Lower leg skin (tissue), 3 donors: ENCODE results near the gene BANF2.

Source experiments
- CTCF ChIP-seq, 3 donors: fragments of 450-650 bp; IDR thresholded peaks; one replicate each; pipeline ENCODE4 v1.5.1; 2016; ENCODE audit warnings: antibody characterized with exemption in 3 of 3, mild to moderate bottlenecking in 3 of 3, moderate library complexity in 2 of 3
- POLR2A ChIP-seq, 2 donors: fragments of 450-650 bp; IDR thresholded peaks; one replicate each; pipeline ENCODE4 v1.6.1; 2016 to 2017; ENCODE audit warnings: antibody characterized with exemption in 2 of 2, mild to moderate bottlenecking in 1 of 2, moderate library complexity in 1 of 2

- TF ChIP-seq CTCF (IDR thresholded peaks at IDR 0.05) (no peak), POLR2A (IDR thresholded peaks at IDR 0.05) (no peak)
Measured at GRCh38 chr20:17660667-17661066, 39.1 kb upstream of the BANF2 start.
